Testis (tissue), 2 donors: Measurements from ENCODE around the gene AMOT.

ENCODE experiments used
- CTCF ChIP-seq, 3 experiments: fragments of 450-650 bp in 2 of 3; fragments of 200-600 bp in 1 of 3; sonication (generic) in 1 of 3; IDR thresholded peaks; one replicate each; pipeline ENCODE4 v1.5.1; 2016 to 2019; ENCODE audit warnings: antibody characterized with exemption in 3 of 3, mild to moderate bottlenecking in 2 of 3, moderate library complexity in 1 of 3
- POLR2A ChIP-seq: fragments of 450-650 bp; IDR thresholded peaks from one replicate; pipeline ENCODE4 v1.6.1; 2017; ENCODE audit warnings: antibody characterized with exemption, mild to moderate bottlenecking, moderate library complexity

GRCh38 chrX:112874614-112875013, 34.0 kb upstream of the AMOT start:
- TF ChIP-seq CTCF (IDR thresholded peaks at IDR 0.05) (no peak), POLR2A (no peak)
